ENCODE results near the gene PINLYP.

- TF ChIP-seq CTCF (IDR thresholded peaks at IDR 0.05 in 4 of 5, conservative IDR thresholded peaks at IDR 0.05 in 1 of 5) = no peak
- TF ChIP-seq POLR2A (IDR thresholded peaks at IDR 0.05) = no peak
These were observed 47.6 kb upstream of the PINLYP start for GRCh38 chr19:43527860-43528622.
